Stimulated activated naive CD8-positive, alpha-beta T cell treated with anti-CD3 and anti-CD28 coated beads, Interleukin-15, Interleukin-2, amounts not matched to agents 100 ng/mL and 50 ng/mL, for 24 hours (primary cell): ENCODE measurements around the gene GSS.
A peak's percentile ranks its signal among the peaks of the same experiment; 100 is the strongest.

Experiments
- H3K27ac Mint-ChIP-seq: one replicate; pipeline ENCODE4 v1.8.0; 2021; ENCODE audit warnings: mild to moderate bottlenecking, mixed read lengths
- H3K27me3 Mint-ChIP-seq: one replicate; pipeline ENCODE4 v1.8.0; 2021; ENCODE audit warnings: mixed read lengths
- H3K36me3 Mint-ChIP-seq: one replicate; pipeline ENCODE4 v1.8.0; 2021; ENCODE audit warnings: low read depth, mixed read lengths
- H3K4me1 Mint-ChIP-seq: one replicate; pipeline ENCODE4 v1.8.0; 2021; ENCODE audit warnings: low read depth, mixed read lengths
- H3K4me3 Mint-ChIP-seq: one replicate; pipeline ENCODE4 v1.8.0; 2021; ENCODE audit warnings: mild to moderate bottlenecking, mixed read lengths
- H3K9me3 Mint-ChIP-seq: one replicate; pipeline ENCODE4 v1.8.0; 2021; ENCODE audit warnings: mixed read lengths

The GSS gene

GRCh38 chr20:34971561-34972235 lies 16.1 kb upstream of the GSS start:
- H3K27ac Mint-ChIP-seq = no peak overlapping the region
- no peaks in the 10 kb centered on the region for H3K9me3 Mint-ChIP-seq

GRCh38 chr20:34970846-34971560 lies 15.4 kb upstream of the GSS start:
- Mint-ChIP-seq H3K9me3 (no peaks in the 10 kb centered on the region), H3K4me3 (no peak overlapping the region), H3K36me3 (no peaks in the 10 kb centered on the region), H3K27ac (no peak overlapping the region), H3K27me3 (no peaks in the 10 kb centered on the region), H3K4me1 (no peaks in the 10 kb centered on the region)

More at GRCh38 chr20:34971561-34972235, 16.1 kb upstream of the GSS start:
- H3K4me3 Mint-ChIP-seq = no peak overlapping the region
- no peaks in the 10 kb centered on the region for H3K4me1 Mint-ChIP-seq
- H3K36me3 Mint-ChIP-seq = no peaks in the 10 kb centered on the region
- peaks cover 3% of the 10 kb centered on the region for H3K27me3 Mint-ChIP-seq

- Mint-ChIP-seq H3K27me3 (no peaks in the 10 kb centered on the region), H3K9me3 (no peaks in the 10 kb centered on the region), H3K4me3 (no peak overlapping the region), H3K36me3 (no peaks in the 10 kb centered on the region), H3K4me1 (no peaks in the 10 kb centered on the region), H3K27ac (no peak overlapping the region)
Measured at GRCh38 chr20:34970193-34970840, 14.7 kb upstream of the GSS start.

GRCh38 chr20:34968042-34968775 lies 12.6 kb upstream of the GSS start:
- Mint-ChIP-seq H3K27ac (no peak overlapping the region), H3K36me3 (no peaks in the 10 kb centered on the region), H3K27me3 (no peaks in the 10 kb centered on the region), H3K9me3 (no peaks in the 10 kb centered on the region), H3K4me1 (no peaks in the 10 kb centered on the region), H3K4me3 (no peak overlapping the region)

GRCh38 chr20:34967421-34967820 lies 11.8 kb upstream of the GSS start:
- no peaks in the 10 kb centered on the region for H3K9me3 Mint-ChIP-seq
- H3K36me3 Mint-ChIP-seq = no peaks in the 10 kb centered on the region
- H3K27ac Mint-ChIP-seq = no peak overlapping the region
- H3K27me3 Mint-ChIP-seq = no peaks in the 10 kb centered on the region
- H3K4me1 Mint-ChIP-seq = no peaks in the 10 kb centered on the region
- H3K4me3 Mint-ChIP-seq = no peak overlapping the region

GRCh38 chr20:34965051-34965450 lies 9.4 kb upstream of the GSS start:
- H3K4me3 Mint-ChIP-seq = no peak overlapping the region
- H3K4me1 Mint-ChIP-seq = peaks cover 5% of the 10 kb centered on the region
- no peaks in the 10 kb centered on the region for H3K9me3 Mint-ChIP-seq
- H3K27ac Mint-ChIP-seq = no peak overlapping the region
- H3K36me3 Mint-ChIP-seq = no peaks in the 10 kb centered on the region
- H3K27me3 Mint-ChIP-seq = no peaks in the 10 kb centered on the region

GRCh38 chr20:34964486-34964885 lies 8.9 kb upstream of the GSS start:
- Mint-ChIP-seq H3K27me3 (no peaks in the 10 kb centered on the region), H3K27ac (no peak overlapping the region), H3K4me1 (peaks cover 5% of the 10 kb centered on the region), H3K9me3 (no peaks in the 10 kb centered on the region), H3K4me3 (no peak overlapping the region), H3K36me3 (no peaks in the 10 kb centered on the region)

- no peaks in the 10 kb centered on the region for H3K36me3 Mint-ChIP-seq
- H3K27me3 Mint-ChIP-seq = no peaks in the 10 kb centered on the region
- H3K4me3 Mint-ChIP-seq = no peak overlapping the region
- H3K9me3 Mint-ChIP-seq = no peaks in the 10 kb centered on the region
- no peak overlapping the region for H3K27ac Mint-ChIP-seq
- peaks cover 27% of the 10 kb centered on the region for H3K4me1 Mint-ChIP-seq
Measured at GRCh38 chr20:34956751-34957472, 1.3 kb upstream of the GSS start.

- peak overlapping the region; percentile 97 for H3K4me3 Mint-ChIP-seq
- H3K4me1 Mint-ChIP-seq = peaks cover 27% of the 10 kb centered on the region
- H3K27me3 Mint-ChIP-seq = no peaks in the 10 kb centered on the region
- peak overlapping the region; percentile 94 for H3K27ac Mint-ChIP-seq
- H3K9me3 Mint-ChIP-seq = no peaks in the 10 kb centered on the region
- H3K36me3 Mint-ChIP-seq = no peaks in the 10 kb centered on the region
Measured at GRCh38 chr20:34956041-34956458, 444 bp upstream of the GSS start.

GRCh38 chr20:34954904-34955230 lies 739 bp downstream of the GSS start:
- H3K4me3 Mint-ChIP-seq = peak overlapping the region; percentile 97
- H3K27me3 Mint-ChIP-seq = no peaks in the 10 kb centered on the region
- H3K27ac Mint-ChIP-seq = peak overlapping the region; percentile 94
- peaks cover 6% of the 10 kb centered on the region for H3K36me3 Mint-ChIP-seq
- H3K9me3 Mint-ChIP-seq = no peaks in the 10 kb centered on the region
- H3K4me1 Mint-ChIP-seq = peaks cover 21% of the 10 kb centered on the region

GRCh38 chr20:34953960-34954359 lies 1.6 kb downstream of the GSS start:
- no peaks in the 10 kb centered on the region for H3K27me3 Mint-ChIP-seq
- H3K9me3 Mint-ChIP-seq = no peaks in the 10 kb centered on the region
- peaks cover 21% of the 10 kb centered on the region for H3K4me1 Mint-ChIP-seq
- no peak overlapping the region for H3K4me3 Mint-ChIP-seq
- peaks cover 13% of the 10 kb centered on the region for H3K36me3 Mint-ChIP-seq
- no peak overlapping the region for H3K27ac Mint-ChIP-seq

- H3K9me3 Mint-ChIP-seq = no peaks in the 10 kb centered on the region
- H3K4me1 Mint-ChIP-seq = peaks cover 21% of the 10 kb centered on the region
- no peaks in the 10 kb centered on the region for H3K27me3 Mint-ChIP-seq
- no peak overlapping the region for H3K4me3 Mint-ChIP-seq
- no peak overlapping the region for H3K27ac Mint-ChIP-seq
- peaks cover 16% of the 10 kb centered on the region for H3K36me3 Mint-ChIP-seq
Measured at GRCh38 chr20:34952671-34953070, 2.9 kb downstream of the GSS start.

GRCh38 chr20:34951652-34952051 lies 4.0 kb downstream of the GSS start:
- no peak overlapping the region for H3K4me3 Mint-ChIP-seq
- peaks cover 21% of the 10 kb centered on the region for H3K4me1 Mint-ChIP-seq
- H3K9me3 Mint-ChIP-seq = no peaks in the 10 kb centered on the region
- peaks cover 18% of the 10 kb centered on the region for H3K36me3 Mint-ChIP-seq
- no peak overlapping the region for H3K27ac Mint-ChIP-seq
- H3K27me3 Mint-ChIP-seq = no peaks in the 10 kb centered on the region

GRCh38 chr20:34951252-34951651 lies 4.4 kb downstream of the GSS start:
- H3K27ac Mint-ChIP-seq = no peak overlapping the region
- H3K4me1 Mint-ChIP-seq = peaks cover 20% of the 10 kb centered on the region
- peaks cover 22% of the 10 kb centered on the region for H3K36me3 Mint-ChIP-seq
- no peaks in the 10 kb centered on the region for H3K9me3 Mint-ChIP-seq
- no peak overlapping the region for H3K4me3 Mint-ChIP-seq
- H3K27me3 Mint-ChIP-seq = no peaks in the 10 kb centered on the region
